Right renal pelvis (tissue), 4 donors: Measurements from ENCODE around the gene SMO. TPM values are rescaled to one million over a fixed set of nuclear protein-coding genes. Genes with fewer than 3 reads are reported as not detected.
A peak's percentile ranks its signal among the peaks of the same experiment; 100 is the strongest.
"Not testable (repeated sequence)": the region's sequence is repeated elsewhere in the genome, so short reads cannot be mapped to it uniquely, and the experiment has no call there.

Source experiments
- DNase-seq, 4 donors: peaks; one replicate each; pipeline ENCODE4 v3.0.0-alpha.2; 2013; ENCODE audit warnings: low read depth in 4 of 4, low spot score in 3 of 4, missing footprints in 1 of 4
- polyA plus RNA-seq, 4 donors: library from polyadenylated mRNA; unstranded; fragments of 120-200 nt; gene quantifications; one replicate each; pipeline ENCODE4 v1.2.1, GENCODE V29; 2013; ENCODE audit not compliant: insufficient read length in 4 of 4

Gene SMO
- polyA plus RNA-seq, 4 donors, result 100 to 126 (median 109) TPM

GRCh38 chr7:129205987-129206785 lies 17.8 kb downstream of the SMO start:
- DNase-seq, result no peak

- DNase-seq, result no peak
Observed at GRCh38 chr7:129208667-129209066, 20.2 kb downstream of the SMO start.

GRCh38 chr7:129209067-129209926 lies 20.9 kb downstream of the SMO start:
- no peak for DNase-seq

- DNase-seq, result peak in 1 of 4 donors; percentile 44
Observed at GRCh38 chr7:129210256-129210988, 22.0 kb downstream of the SMO start.

GRCh38 chr7:129210989-129211312 lies 22.5 kb downstream of the SMO start:
- no peak for DNase-seq

- no peak for DNase-seq
Observed at GRCh38 chr7:129212126-129212525, 23.7 kb downstream of the SMO start.

- DNase-seq, result no peak
Observed at GRCh38 chr7:129212596-129212995, 24.2 kb downstream of the SMO start.

GRCh38 chr7:129213828-129214227 lies 25.4 kb downstream of the SMO start:
- DNase-seq, result no peak

GRCh38 chr7:129215691-129216090 lies 27.3 kb downstream of the SMO start:
- not testable (repeated sequence) for DNase-seq

GRCh38 chr7:129216101-129216715 lies 27.8 kb downstream of the SMO start:
- DNase-seq, result not testable (repeated sequence)

GRCh38 chr7:129216821-129217416 lies 28.5 kb downstream of the SMO start:
- not testable (repeated sequence) for DNase-seq

GRCh38 chr7:129218514-129219062 lies 30.2 kb downstream of the SMO start:
- DNase-seq, result peak in 3 of 4 donors; percentile 72 to 79 (median 73)

GRCh38 chr7:129219166-129219565 lies 30.7 kb downstream of the SMO start:
- not testable (repeated sequence) for DNase-seq

GRCh38 chr7:129222064-129222463 lies 33.6 kb downstream of the SMO start:
- no peak for DNase-seq

GRCh38 chr7:129224251-129225205 lies 36.1 kb downstream of the SMO start, which contains the start of gene AHCYL2:
Gene AHCYL2, plus strand, starts transcription at chr7:129225030.
- DNase-seq, result peak; percentile 93 to 97 (median 94)

GRCh38 chr7:129225206-129225930 lies 36.9 kb downstream of the SMO start:
- peak in 2 of 4 donors; percentile 36 to 49 for DNase-seq

GRCh38 chr7:129225931-129226572 lies 37.6 kb downstream of the SMO start:
- DNase-seq, result no peak
